Measurements from ENCODE around the gene CD177.

CD177 gene

DNA sequence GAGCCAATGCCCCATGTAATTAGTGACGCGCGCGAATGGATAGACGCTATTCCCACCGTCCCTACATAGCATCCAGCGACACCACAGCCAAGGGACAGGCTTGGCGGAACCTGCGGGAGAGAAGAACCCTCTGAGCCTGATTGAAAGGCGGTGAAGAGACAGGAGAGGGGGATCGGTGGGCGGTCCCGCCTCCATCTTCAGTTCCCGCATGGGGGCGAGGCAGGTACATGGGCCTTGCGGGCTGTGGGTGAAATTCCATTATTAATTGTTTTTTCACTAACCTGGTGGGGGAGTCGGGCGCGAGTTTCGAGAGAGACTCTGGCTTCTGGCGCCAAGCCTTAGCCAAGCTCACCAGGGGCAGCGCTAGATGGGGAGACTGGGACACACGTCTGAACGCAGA lies 52.8 kb downstream of the CD177 start:
- H3K27ac ChIP-seq, result no peak overlapping the region
- TF ChIP-seq, protein P1, sequence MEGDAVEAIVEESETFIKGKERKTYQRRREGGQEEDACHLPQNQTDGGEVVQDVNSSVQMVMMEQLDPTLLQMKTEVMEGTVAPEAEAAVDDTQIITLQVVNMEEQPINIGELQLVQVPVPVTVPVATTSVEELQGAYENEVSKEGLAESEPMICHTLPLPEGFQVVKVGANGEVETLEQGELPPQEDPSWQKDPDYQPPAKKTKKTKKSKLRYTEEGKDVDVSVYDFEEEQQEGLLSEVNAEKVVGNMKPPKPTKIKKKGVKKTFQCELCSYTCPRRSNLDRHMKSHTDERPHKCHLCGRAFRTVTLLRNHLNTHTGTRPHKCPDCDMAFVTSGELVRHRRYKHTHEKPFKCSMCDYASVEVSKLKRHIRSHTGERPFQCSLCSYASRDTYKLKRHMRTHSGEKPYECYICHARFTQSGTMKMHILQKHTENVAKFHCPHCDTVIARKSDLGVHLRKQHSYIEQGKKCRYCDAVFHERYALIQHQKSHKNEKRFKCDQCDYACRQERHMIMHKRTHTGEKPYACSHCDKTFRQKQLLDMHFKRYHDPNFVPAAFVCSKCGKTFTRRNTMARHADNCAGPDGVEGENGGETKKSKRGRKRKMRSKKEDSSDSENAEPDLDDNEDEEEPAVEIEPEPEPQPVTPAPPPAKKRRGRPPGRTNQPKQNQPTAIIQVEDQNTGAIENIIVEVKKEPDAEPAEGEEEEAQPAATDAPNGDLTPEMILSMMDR (conservative IDR thresholded peaks at IDR 0.05), result no peak

DNA sequence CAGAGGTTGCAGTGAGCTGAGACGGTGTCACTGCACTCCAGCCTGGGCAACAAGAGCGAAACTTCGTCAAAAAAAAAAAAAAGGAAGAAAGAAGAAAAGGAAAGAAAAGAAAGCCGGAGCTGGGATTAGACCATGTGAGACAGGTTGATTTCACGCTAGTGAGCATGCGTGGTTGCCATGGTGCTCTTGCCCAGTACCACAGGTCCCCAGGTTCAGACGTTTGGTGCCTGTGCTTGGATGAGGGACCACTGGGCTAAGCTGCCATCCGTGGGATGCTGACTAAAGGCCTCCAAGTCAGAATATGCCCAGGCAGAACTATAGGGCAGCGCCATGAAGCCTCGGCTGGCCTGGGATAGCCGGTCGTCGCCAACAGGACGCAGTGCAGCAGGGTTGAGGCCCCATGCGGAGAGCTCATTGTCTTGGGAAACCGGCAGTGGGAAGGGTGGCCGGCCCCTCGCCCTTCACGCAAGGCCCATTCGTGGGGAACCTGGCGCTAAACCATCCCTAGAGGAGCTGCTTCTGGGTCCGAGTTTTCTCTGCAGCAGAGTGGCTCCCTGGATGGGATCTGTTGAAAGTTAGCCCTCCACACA lies 54.0 kb downstream of the CD177 start:
- TF ChIP-seq, protein P1 (conservative IDR thresholded peaks at IDR 0.05), result no peak
- H3K27ac ChIP-seq, result no peak overlapping the region

DNA sequence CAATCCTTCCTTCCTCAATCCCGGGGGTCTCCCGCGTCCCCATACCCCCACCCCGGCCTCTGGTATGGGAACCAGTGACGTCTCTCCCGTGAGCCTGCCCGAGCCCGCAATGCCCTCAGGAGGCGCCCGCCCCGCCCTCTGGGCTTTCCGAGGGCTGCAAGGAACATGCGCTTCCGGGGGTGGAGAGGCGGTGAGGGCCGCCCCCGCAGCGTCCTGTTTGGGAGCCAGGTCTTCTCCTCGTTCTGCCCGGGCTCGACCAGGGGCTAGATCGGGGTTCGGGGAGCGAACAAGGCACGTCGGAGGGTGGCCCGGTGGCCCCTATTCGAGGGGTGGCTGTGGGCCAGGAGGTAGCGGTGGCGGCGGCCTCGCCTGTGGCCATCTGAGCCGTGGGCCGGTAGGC lies 54.6 kb downstream of the CD177 start:
- no peak overlapping the region for H3K27ac ChIP-seq
- TF ChIP-seq, protein P1 (conservative IDR thresholded peaks at IDR 0.05), result no peak

DNA sequence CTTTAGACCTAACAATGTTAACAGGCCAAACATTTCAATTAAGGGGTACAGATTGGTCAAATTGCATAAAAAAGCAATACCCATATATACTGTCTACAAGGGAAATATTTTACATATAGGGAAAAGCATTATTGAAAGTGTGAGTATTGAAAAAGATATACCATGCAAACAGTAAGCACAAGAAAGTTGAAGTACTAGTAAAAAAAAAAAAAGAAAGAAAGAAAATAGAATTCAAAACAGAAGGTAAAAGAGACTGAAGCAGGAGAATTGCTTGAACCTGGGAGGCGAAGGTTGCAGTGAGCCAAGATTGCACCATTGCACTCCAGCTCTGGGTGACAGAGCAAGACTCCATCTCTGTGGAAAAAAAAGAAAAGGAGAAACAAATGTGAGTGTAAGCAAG lies 55.9 kb downstream of the CD177 start:
- H3K27ac ChIP-seq, result no peak overlapping the region
- TF ChIP-seq, protein P1 (conservative IDR thresholded peaks at IDR 0.05), result no peak

DNA sequence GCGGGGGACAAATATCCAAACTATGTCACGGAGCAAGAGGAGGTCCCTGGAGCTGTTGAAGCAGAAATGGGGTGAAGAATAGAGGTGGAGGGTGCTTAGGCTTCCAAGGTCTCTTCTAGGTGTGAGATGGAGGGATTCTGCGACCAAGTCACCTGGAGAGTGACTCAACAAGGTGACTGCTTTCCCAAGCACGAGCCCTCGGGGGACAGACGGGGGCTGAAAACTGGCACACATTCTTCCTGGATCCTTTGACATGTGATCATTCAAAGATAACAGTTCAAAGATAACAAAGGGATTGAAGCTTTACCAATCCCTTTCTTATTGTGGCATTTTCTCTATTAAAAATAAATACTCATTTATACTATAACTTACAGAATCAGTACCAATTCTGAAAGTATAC lies 59.0 kb downstream of the CD177 start:
- no peak overlapping the region for H3K27ac ChIP-seq
- TF ChIP-seq, protein P1 (conservative IDR thresholded peaks at IDR 0.05), result no peak
